IPS DF 6.9 (cell line): ENCODE results near the gene ATF6.

Source experiments
- DNase-seq: peaks from one replicate; pipeline ENCODE4 v3.0.0-alpha.2; 2013; ENCODE audit warnings: low read depth, low spot score
- H3K27ac ChIP-seq: one replicate; pipeline ENCODE4 v1.5.1; 2013; ENCODE audit warnings: low read length, control low read depth
- H3K27me3 ChIP-seq: 2 replicates; pipeline ENCODE4 v1.6.1; 2013; ENCODE audit warnings: mild to moderate bottlenecking, low read length; ENCODE audit not compliant: control insufficient read depth, insufficient read depth
- H3K36me3 ChIP-seq: 2 replicates; pipeline ENCODE4 v1.6.1; 2013; ENCODE audit warnings: low read length; ENCODE audit not compliant: control insufficient read depth, insufficient read depth
- H3K4me1 ChIP-seq: 2 replicates; pipeline ENCODE4 v1.6.1; 2013; ENCODE audit warnings: low read length; ENCODE audit not compliant: control insufficient read depth, insufficient read depth
- H3K4me3 ChIP-seq: 2 replicates; pipeline ENCODE4 v1.5.1; 2013; ENCODE audit warnings: mild to moderate bottlenecking, low read length
- H3K9me3 ChIP-seq: 2 replicates; pipeline ENCODE4 v1.6.1; 2013; ENCODE audit warnings: low read length, inconsistent platforms; ENCODE audit not compliant: control insufficient read depth, insufficient read depth
- WGBS: extraction: QIAGEN DNeasy Blood & Tissue Kit; methylation state at CpG from one replicate; pipeline ENCODE4 v1.1.7; 2013; ENCODE audit warnings: mixed read lengths, missing lambda C conversion rate; ENCODE audit not compliant: insufficient read length, insufficient coverage; 5-methylcytosine and 5-hydroxymethylcytosine counted together

Gene ATF6

GRCh38 chr1:161932668-161933067 lies 166.5 kb downstream of the ATF6 start:
- no peaks in the 10 kb centered on the region for H3K4me1 ChIP-seq
- no peaks in the 10 kb centered on the region for H3K27me3 ChIP-seq
- H3K9me3 ChIP-seq, result no peaks in the 10 kb centered on the region
- no peak overlapping the region for H3K27ac ChIP-seq
- no peaks in the 10 kb centered on the region for H3K36me3 ChIP-seq
- DNase-seq, result no peak
- WGBS, result no CpG with 5 or more reads among the region's 2 CpGs
- no peak overlapping the region for H3K4me3 ChIP-seq

- Histone ChIP-seq H3K4me1 (no peaks in the 10 kb centered on the region), H3K4me3 (no peak overlapping the region), H3K27ac (no peak overlapping the region), H3K36me3 (no peaks in the 10 kb centered on the region), H3K9me3 (no peaks in the 10 kb centered on the region), H3K27me3 (no peaks in the 10 kb centered on the region)
- no peak for DNase-seq
- no CpG with 5 or more reads among the region's 6 CpGs for WGBS
Measured at GRCh38 chr1:161933592-161934588, 167.8 kb downstream of the ATF6 start.

GRCh38 chr1:161935264-161935663 lies 169.1 kb downstream of the ATF6 start:
- DNase-seq, result no peak
- no peak overlapping the region for H3K4me3 ChIP-seq
- WGBS, result no CpG with 5 or more reads among the region's 1 CpG

GRCh38 chr1:161936786-161937185 lies 170.7 kb downstream of the ATF6 start:
- WGBS, result no CpG with 5 or more reads among the region's 2 CpGs
- Histone ChIP-seq H3K9me3 (no peaks in the 10 kb centered on the region), H3K27ac (no peak overlapping the region), H3K27me3 (no peaks in the 10 kb centered on the region), H3K36me3 (no peaks in the 10 kb centered on the region), H3K4me3 (no peak overlapping the region), H3K4me1 (no peaks in the 10 kb centered on the region)
- DNase-seq, result no peak

More at GRCh38 chr1:161935264-161935663, 169.1 kb downstream of the ATF6 start:
- no peak overlapping the region for H3K27ac ChIP-seq
- no peaks in the 10 kb centered on the region for H3K27me3 ChIP-seq
- no peaks in the 10 kb centered on the region for H3K4me1 ChIP-seq
- no peaks in the 10 kb centered on the region for H3K36me3 ChIP-seq
- H3K9me3 ChIP-seq, result no peaks in the 10 kb centered on the region

- DNase-seq, result no peak
- H3K27ac ChIP-seq, result no peak overlapping the region
- peaks cover 2% of the 10 kb centered on the region; the same call in 1 of the 2 replicates for H3K4me1 ChIP-seq
- H3K36me3 ChIP-seq, result no peaks in the 10 kb centered on the region
- no CpG with 5 or more reads among the region's 3 CpGs for WGBS
- H3K9me3 ChIP-seq, result no peaks in the 10 kb centered on the region
- no peaks in the 10 kb centered on the region for H3K27me3 ChIP-seq
- no peak overlapping the region for H3K4me3 ChIP-seq
Measured at GRCh38 chr1:161940866-161941591, 174.9 kb downstream of the ATF6 start.

- H3K36me3 ChIP-seq, result no peaks in the 10 kb centered on the region
- H3K4me1 ChIP-seq, result peaks cover 3% of the 10 kb centered on the region; the same call in 1 of the 2 replicates
- H3K9me3 ChIP-seq, result no peaks in the 10 kb centered on the region
- no peak for DNase-seq
- H3K27ac ChIP-seq, result no peak overlapping the region
- H3K4me3 ChIP-seq, result no peak overlapping the region
- no peaks in the 10 kb centered on the region for H3K27me3 ChIP-seq
- no CpG with 5 or more reads among the region's 8 CpGs for WGBS
Measured at GRCh38 chr1:161941726-161942436, 175.8 kb downstream of the ATF6 start.

- Histone ChIP-seq H3K9me3 (no peaks in the 10 kb centered on the region), H3K4me1 (peaks cover 3% of the 10 kb centered on the region; the same call in 1 of the 2 replicates), H3K4me3 (no peak overlapping the region), H3K36me3 (no peaks in the 10 kb centered on the region), H3K27me3 (no peaks in the 10 kb centered on the region), H3K27ac (no peak overlapping the region)
- DNase-seq, result no peak
- WGBS, result no CpG with 5 or more reads among the region's 1 CpG
Measured at GRCh38 chr1:161943737-161944136, 177.6 kb downstream of the ATF6 start.

GRCh38 chr1:161944381-161944780 lies 178.3 kb downstream of the ATF6 start:
- H3K36me3 ChIP-seq, result no peaks in the 10 kb centered on the region
- no peak for DNase-seq
- no peaks in the 10 kb centered on the region for H3K9me3 ChIP-seq
- no peak overlapping the region for H3K4me3 ChIP-seq
- H3K27ac ChIP-seq, result no peak overlapping the region
- WGBS, result no CpG with 5 or more reads among the region's 2 CpGs
- H3K27me3 ChIP-seq, result no peaks in the 10 kb centered on the region
- peaks cover 3% of the 10 kb centered on the region; the same call in 1 of the 2 replicates for H3K4me1 ChIP-seq

- H3K4me3 ChIP-seq, result no peak overlapping the region
- no peak overlapping the region for H3K27ac ChIP-seq
- DNase-seq, result no peak
- H3K9me3 ChIP-seq, result no peaks in the 10 kb centered on the region
- no CpG with 5 or more reads among the region's 3 CpGs for WGBS
- H3K4me1 ChIP-seq, result peaks cover 3% of the 10 kb centered on the region; the same call in 1 of the 2 replicates
- no peaks in the 10 kb centered on the region for H3K36me3 ChIP-seq
- no peaks in the 10 kb centered on the region for H3K27me3 ChIP-seq
Measured at GRCh38 chr1:161945306-161946060, 179.4 kb downstream of the ATF6 start.
